Measurements from ENCODE around the gene FXYD6. TPM values are rescaled to one million over a fixed set of nuclear protein-coding genes. Genes with fewer than 3 reads are reported as not detected.

The FXYD6 gene
- total and polyA plus RNA-seq, 4 donors: 4.7 to 22.5 (median 12.3) TPM

GRCh38 chr11:117823294-117823945 lies 53.0 kb downstream of the FXYD6 start:
- Histone ChIP-seq H3K4me3 (ENCODE audit: low read depth in 1 of 3, low read length in 3 of 3) (no peak overlapping the region), H3K9ac (ENCODE audit: low read depth in 1 of 2, low read length in 2 of 2) (peak overlapping the region in 1 of 2 donors; percentile 8), H3K27ac (ENCODE audit: low read depth in 1 of 2, low read length in 2 of 2) (peak overlapping the region; percentile 50 to 70), H3K27me3 (ENCODE audit: control insufficient read depth in 4 of 4, insufficient read depth in 4 of 4, low read length in 3 of 4) (no peaks in the 10 kb centered on the region), H3K9me3 (ENCODE audit: control insufficient read depth in 4 of 4, low read length in 3 of 4) (no peaks in the 10 kb centered on the region), H3K36me3 (ENCODE audit: control insufficient read depth in 4 of 4, insufficient read depth in 3 of 4, low read depth in 1 of 4, low read length in 3 of 4) (no peaks in the 10 kb centered on the region), H3K4me1 (ENCODE audit: control insufficient read depth in 4 of 4, insufficient read depth in 4 of 4, low read length in 3 of 4) (peaks cover 0 to 16% (median 4%) of the 10 kb centered on the region in 4 donors)
- DNase-seq (ENCODE audit: low spot score): no peak
- TF ChIP-seq MAX (IDR thresholded peaks at IDR 0.05) (no peak), SP1 (IDR thresholded peaks at IDR 0.05) (no peak), RAD21 (IDR thresholded peaks at IDR 0.05) (peak in 1 of 2 donors; percentile 21), REST (IDR thresholded peaks at IDR 0.05) (no peak), HNF4A (conservative IDR thresholded peaks at IDR 0.05) (no peak)
- WGBS: 20% methylated on average over 18 of the region's 18 CpGs

GRCh38 chr11:117822074-117823033 lies 54.1 kb downstream of the FXYD6 start:
- 59% methylated on average over 33 of the region's 33 CpGs for WGBS
- peak; percentile 23 to 58 for TF ChIP-seq RAD21 (IDR thresholded peaks at IDR 0.05)
- no peak for TF ChIP-seq CTCF (IDR thresholded peaks at IDR 0.05; ENCODE audit: low read depth, low read length, missing input control)
- Histone ChIP-seq H3K4me3 (ENCODE audit: low read depth in 1 of 3, low read length in 3 of 3) (no peak overlapping the region), H3K27ac (ENCODE audit: low read depth in 1 of 2, low read length in 2 of 2) (no peak overlapping the region), H3K9ac (ENCODE audit: low read depth in 1 of 2, low read length in 2 of 2) (no peak overlapping the region), H3K36me3 (ENCODE audit: control insufficient read depth in 4 of 4, insufficient read depth in 3 of 4, low read depth in 1 of 4, low read length in 3 of 4) (no peaks in the 10 kb centered on the region), H3K9me3 (ENCODE audit: control insufficient read depth in 4 of 4, low read length in 3 of 4) (no peaks in the 10 kb centered on the region), H3K4me1 (ENCODE audit: control insufficient read depth in 4 of 4, insufficient read depth in 4 of 4, low read length in 3 of 4) (peaks cover 0 to 19% (median 6%) of the 10 kb centered on the region in 4 donors), H3K27me3 (ENCODE audit: control insufficient read depth in 4 of 4, insufficient read depth in 4 of 4, low read length in 3 of 4) (no peaks in the 10 kb centered on the region)
- no peak for DNase-seq (ENCODE audit: low spot score)

GRCh38 chr11:117821431-117821830 lies 55.0 kb downstream of the FXYD6 start:
- Histone ChIP-seq H3K27ac (ENCODE audit: low read depth in 1 of 2, low read length in 2 of 2) (no peak overlapping the region), H3K27me3 (ENCODE audit: control insufficient read depth in 4 of 4, insufficient read depth in 4 of 4, low read length in 3 of 4) (no peaks in the 10 kb centered on the region), H3K9me3 (ENCODE audit: control insufficient read depth in 4 of 4, low read length in 3 of 4) (no peaks in the 10 kb centered on the region), H3K4me1 (ENCODE audit: control insufficient read depth in 4 of 4, insufficient read depth in 4 of 4, low read length in 3 of 4) (peaks cover 0 to 22% (median 6%) of the 10 kb centered on the region in 4 donors), H3K4me3 (ENCODE audit: low read depth in 1 of 3, low read length in 3 of 3) (no peak overlapping the region), H3K9ac (ENCODE audit: low read depth in 1 of 2, low read length in 2 of 2) (no peak overlapping the region), H3K36me3 (ENCODE audit: control insufficient read depth in 4 of 4, insufficient read depth in 3 of 4, low read depth in 1 of 4, low read length in 3 of 4) (no peaks in the 10 kb centered on the region)
- DNase-seq (ENCODE audit: low spot score): no peak
- 80% methylated on average over 12 of the region's 12 CpGs for WGBS
- TF ChIP-seq RXRA (IDR thresholded peaks at IDR 0.05): no peak
- no peak for TF ChIP-seq CTCF (IDR thresholded peaks at IDR 0.05; ENCODE audit: low read depth, low read length, missing input control)
- TF ChIP-seq GABPA (IDR thresholded peaks at IDR 0.05 in 1 of 2, conservative IDR thresholded peaks at IDR 0.05 in 1 of 2): no peak
- no peak for TF ChIP-seq HNF4G (IDR thresholded peaks at IDR 0.05)
- TF ChIP-seq RAD21 (IDR thresholded peaks at IDR 0.05): no peak
- TF ChIP-seq ATF3 (IDR thresholded peaks at IDR 0.05): no peak
- no peak for TF ChIP-seq JUND (IDR thresholded peaks at IDR 0.05)
- no peak for TF ChIP-seq NR2F2 (IDR thresholded peaks at IDR 0.05)
- no peak for TF ChIP-seq FOXA1 (IDR thresholded peaks at IDR 0.05)
- TF ChIP-seq FOXA2 (IDR thresholded peaks at IDR 0.05): no peak
- no peak for TF ChIP-seq TAF1 (conservative IDR thresholded peaks at IDR 0.05)
- no peak for TF ChIP-seq YY1 (IDR thresholded peaks at IDR 0.05)
